HG02571 (cell line): ENCODE results near the gene TNFRSF1B.

Source experiments
- ATAC-seq: cut with Tn5 transposase; IDR thresholded peaks from one replicate; pipeline ENCODE4 v1.9.1; 2021; ENCODE audit warnings: mild to moderate bottlenecking, moderate library complexity; ENCODE audit not compliant: unreplicated experiment

The TNFRSF1B gene

DNA sequence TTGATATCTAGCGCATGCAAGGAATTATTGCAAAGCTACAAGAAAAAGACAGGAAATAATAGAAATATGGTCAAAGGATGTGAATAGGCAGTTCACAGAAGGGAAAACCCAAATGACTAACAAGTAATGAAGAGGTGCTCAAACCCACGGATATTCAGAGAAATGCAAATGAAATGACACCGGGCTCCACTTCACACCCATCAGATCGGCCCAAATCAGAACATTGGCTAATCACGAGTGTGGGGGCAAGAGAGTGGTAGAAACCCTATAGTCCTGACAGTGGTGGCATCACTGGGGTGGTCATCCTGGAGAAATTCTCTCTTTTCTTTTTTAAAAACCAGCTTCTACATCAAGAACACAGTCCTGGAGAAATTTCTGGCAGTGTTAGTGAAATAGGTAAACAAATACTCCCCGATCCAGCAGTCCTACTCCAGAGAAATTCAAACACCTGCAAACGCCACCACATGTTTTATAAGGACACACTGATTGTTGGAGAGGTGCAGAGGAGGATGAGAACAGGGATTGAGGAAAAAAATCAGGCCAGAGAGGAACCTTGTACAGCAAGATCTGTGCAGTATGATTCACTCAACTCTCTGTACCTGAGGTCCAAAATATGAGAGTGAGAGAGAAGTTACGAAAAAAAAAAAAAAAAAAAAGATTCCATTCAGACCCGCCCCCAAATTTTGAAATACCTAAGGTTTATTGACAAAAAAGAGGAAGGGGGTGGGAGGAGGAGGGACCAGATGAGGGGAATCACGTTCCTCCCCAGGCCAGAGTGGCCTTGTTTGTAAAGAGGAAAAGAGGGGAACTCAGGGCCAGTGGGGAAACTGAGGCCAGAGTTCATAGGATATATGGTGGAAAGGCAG, 9.2 kb upstream of the TNFRSF1B start:
- no peak for ATAC-seq

DNA sequence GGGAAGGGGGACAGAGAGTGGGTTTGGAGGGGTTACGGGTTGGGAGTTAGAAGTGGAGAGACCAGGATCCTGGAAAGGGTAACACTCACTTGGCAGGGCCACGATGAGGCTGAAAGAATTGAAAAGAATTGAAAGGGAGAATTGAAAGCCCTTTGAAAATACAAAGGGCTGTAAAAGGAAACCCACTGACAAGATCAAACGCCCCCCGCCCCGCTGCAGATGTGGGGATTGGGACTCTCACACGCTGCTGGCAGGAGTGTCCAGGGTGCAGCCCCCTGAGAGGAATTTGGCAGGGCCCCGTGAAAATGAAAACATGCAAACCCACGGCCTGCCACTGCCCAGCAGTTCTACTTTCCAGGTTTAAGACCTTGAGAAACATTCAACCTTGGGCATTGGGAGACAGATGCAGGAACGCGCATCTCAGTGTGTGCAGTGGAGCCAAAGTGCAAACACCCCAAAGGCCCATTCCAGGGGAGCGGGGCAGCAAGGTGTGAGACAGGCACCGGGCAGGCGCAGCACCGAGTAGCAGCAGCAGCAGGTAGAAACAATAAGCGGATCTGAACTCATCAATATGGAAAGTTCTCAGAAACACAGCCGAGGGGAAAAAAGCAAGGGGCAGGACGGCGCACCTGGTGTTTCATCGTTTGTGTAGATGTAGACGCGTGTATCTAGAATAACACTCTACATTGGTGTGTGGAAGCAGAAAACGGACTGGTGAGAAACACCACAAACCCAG, 8.3 kb upstream of the TNFRSF1B start:
- no peak for ATAC-seq

DNA sequence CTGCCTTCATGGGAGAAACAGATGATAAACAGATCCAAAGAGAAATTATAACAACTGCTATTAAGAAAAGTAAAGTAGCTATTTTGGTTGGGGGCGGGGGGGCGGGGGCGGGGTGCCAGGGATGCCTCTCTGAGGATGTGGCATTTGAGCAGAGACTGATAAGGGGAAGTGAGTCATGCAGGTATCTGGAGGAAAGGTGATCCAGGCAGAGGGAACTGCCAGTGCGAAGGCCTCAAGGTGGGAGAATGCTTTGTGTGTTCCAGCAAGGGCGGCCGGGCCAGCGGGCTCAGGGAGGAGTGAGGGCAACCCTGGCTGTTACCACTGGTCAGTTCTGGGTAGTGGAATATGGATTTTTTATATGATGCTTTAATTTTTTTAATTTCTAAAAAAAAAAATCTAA, 7.0 kb upstream of the TNFRSF1B start:
- no peak for ATAC-seq

DNA sequence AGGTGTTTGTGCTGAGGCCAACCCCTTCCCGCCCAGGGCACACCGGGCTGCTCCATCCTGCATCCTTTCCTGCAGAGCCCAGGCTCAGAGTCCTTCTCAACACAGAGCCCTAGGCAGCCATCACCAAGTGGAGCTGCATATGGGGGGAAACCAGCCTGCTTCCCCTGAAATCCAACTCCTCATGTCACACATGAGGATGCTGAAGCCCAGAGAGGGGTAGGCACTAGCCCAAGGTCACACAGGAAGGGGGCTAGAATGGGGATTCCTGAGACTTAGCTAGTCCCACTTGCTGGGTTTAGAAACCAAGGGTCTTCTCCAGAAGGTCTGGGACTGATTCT, 5.5 kb upstream of the TNFRSF1B start:
- no peak for ATAC-seq

DNA sequence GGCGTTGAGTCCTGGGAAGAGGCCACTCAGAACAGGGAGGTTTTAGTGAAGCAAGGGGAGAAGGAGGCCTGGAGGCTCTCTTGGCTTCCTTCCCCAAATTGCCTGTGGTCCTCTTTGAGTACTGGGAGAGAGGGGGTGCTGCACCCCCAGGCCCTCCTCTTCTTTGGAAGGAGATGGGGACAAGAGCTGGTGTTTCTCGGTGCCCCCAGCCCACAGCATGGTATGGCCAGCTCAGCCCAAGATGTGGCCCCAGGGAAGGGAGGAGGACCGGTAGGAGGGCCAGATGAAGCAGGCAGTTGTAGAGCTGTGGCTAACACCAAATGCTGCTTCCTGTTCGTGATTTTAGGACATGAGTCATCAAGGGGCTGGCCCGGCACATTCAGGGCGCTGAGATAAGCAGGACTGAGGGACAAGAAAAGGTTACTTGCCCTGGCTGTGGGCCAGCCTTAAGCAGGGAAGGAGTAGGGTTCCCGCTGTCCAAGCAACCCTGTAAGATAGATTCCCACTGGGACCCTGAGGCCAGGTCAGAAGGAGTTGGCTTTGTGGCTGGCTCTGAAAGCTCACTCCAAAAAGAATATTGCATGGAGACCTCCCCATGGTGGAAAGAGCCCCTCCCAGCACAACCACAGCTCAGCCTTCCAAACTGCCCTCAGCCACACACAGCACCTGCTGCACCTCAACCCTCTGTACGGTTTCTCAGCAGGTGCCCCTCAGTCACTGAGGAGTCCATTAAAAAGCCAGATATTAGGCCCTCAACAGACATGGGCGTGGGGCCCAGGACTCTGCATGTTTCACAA, 4.9 kb upstream of the TNFRSF1B start:
- ATAC-seq = peak; percentile 71

DNA sequence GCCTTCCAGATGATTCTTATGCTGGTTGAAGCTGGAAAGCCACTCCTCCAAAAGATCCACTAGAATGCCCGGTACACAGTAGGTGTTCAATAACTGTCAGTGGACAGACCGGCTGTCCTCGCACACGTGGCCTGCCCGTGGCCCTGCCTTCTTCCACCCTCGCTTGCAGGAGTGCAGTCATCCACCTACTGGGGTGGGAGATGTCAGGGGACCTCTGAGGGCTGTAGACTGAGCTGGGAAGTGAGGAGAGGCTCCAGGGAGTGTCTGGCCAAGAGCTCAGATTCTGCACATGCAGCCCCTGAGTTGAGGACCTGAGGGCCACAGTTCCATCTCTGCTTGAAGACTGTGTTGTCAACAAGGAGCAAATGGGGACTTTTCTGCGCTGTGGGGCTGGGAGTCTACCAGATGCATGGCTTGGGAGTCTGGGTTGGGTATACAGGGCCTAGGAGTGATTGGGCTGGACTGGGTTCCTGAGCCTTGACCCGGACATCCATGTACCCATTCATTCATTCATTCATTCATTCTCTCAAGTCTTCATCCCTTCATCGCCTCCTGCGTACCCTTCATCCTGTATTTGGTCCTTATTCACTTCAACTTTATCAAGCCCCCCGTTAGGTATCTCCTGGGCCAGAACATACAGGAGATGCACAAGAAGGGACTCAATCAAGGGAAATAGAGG, 4.2 kb upstream of the TNFRSF1B start:
- no peak for ATAC-seq

DNA sequence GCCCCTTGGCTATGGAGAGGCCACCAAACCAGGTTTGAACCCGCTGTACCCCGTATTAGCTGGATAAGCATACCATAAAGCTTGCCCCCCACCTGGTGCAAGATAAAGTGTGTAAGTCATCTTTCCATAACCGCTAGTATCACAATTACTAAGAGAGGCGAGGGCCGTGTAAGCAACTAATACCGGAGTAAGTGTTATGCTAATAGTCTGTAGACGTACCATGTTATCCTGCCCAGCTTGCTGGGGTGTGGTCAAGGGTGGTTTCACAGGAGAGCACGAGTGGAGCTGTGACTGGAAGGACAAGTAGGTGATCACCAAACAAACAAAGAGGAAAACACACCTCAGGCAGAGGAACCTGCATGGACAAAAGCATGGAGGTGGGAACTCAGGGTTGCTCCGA, 3.6 kb upstream of the TNFRSF1B start:
- ATAC-seq = no peak

DNA sequence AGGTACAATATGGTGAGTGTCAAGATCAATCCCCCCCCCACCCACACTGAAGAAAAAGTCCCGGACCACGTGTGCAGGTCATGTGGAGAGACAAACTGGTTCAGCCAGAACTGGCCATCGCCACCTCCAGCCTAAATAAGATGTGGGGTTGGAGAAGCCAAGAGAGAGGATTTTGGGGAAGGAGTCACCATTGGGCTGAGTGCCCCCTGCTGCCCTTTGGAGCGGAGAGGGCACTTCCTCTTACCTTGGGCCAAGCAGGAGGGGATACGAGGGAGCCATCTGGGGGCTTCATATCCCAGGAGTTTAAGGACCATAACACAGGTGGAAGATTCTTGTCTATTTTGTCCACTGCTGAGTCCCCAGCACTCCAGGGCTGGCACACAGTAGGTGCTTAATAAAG, 2.6 kb upstream of the TNFRSF1B start:
- no peak for ATAC-seq

DNA sequence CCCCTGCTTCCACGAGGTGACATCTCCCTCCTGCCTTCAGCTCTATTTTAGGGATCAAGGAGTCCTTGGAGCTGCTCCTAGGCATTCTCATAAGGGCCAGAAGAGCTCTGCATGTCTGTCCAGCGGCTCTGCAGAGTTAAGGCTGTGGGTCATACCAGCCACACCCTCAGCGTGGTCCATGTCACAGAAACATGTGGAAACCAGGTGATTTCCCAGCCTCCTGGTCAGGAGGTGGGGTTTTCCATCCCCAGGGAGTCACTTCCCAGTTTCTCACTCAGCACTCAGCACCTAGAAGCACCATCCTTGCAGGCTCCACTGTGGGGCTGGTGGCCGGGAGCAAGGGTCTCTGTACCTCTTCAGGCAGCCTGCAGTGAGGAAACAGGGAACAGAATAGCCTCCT, 1.4 kb upstream of the TNFRSF1B start:
- ATAC-seq = no peak

DNA sequence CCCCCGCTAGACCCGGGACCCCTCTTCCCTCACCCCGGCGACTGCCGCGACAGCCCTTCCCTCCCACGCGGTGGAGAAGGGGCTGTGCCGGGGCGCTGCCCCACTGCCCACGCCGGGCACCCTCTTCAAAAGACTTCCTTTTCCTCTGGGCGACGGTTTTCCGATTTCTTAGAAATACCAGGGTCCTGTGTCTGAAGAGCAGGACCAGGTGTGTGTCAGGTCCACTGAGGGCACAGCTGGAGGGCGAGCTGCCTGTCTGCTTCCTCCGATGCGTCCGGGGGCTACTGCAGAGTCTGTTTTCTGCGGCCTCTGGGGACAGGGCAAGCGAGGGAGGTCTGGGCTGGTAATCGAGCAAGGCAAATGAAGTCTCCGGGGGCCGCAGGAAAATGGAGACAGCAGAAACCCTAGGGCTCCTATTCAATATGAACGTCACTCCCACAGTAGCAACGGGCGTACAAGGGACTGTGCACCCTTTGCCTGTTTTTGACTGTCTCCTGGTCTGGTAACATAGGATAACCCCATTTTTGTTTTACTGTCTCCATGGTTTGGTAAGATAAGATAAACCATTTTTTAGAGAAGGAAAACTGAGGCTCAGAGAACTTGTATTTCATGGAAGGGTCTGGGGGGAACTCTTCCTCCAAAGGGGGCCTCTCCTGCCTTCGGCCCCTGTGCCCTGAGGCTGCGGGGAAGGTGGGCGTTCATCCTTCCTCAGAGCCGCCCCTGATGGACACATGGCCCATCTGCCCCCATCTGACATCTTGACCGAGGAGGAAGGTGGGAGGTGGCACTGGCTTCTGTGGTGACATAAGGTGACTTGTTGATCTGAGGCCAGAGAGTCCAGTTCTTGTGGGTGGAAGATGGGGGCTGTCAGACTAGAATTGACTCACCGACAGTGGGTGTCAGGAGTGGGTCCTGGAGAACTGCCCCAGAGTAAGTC, 970 bp downstream of the TNFRSF1B start:
- no peak for ATAC-seq

DNA sequence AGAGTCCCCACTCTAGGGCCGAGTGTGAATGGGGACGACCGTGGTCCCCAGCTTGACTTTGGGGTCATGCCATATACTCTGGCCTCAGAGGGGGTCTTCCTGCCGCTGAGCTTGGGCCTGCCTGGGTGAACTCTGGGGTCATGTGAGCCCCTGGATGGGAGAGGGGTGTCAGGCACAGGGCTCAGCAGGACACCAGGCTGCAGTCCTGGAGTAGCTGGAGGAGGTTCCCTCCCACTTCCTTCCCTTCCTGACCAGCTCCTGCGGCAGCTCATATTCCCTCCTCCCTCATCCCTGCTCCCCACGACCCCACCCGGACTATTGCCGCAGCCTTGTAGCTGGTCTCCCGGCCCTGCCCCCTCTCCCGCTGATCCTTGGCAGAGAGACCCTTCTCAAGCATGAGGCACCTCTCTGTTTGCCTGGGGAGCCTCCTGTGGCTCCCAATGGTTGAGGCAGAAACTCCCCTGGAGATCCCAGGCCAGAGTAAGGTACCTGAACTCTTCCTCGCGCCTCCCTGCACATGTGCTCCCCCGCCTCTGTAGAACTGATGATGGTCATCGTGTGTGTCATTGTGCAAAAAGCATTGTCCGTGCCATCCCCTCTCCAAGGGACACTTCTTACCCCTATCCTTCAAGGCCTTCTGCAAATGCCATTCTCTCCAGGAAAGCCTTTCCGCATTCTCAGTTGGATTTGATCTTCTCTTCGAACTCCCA, 1.8 kb downstream of the TNFRSF1B start:
- ATAC-seq = no peak

DNA sequence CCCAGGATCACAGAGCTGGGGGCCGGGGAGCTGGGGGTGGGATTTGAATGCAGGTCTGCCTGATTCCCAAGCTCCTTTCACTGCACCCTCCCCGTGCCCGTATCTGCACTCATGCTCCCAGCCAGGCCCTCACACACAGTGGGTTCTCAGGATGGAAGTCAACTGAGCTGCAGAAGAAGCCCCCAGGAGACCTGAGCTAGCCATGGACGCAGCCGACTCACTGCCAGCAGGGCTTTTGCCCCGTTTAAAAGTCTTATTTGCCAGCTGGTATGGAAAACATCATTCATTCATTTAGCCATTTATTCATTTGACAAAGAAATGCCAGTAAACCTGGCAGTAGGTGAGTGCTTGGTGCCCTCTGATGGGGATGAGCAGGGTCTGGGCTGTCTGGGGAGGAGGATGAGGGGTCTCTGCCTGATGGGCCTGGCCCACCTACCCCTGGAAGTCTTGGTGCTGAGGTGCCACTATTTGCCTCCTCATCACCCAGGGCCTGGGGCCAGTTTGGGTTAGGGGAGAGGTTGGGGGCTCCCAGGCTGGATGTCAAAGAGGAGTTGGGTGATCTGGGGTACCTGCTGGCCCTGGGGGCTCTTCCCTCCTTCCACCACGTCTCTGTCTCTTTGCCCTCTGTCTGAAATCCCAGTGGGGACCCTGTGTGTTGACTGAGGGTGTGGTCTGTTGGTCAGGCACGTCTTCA, 2.8 kb downstream of the TNFRSF1B start:
- ATAC-seq = no peak

DNA sequence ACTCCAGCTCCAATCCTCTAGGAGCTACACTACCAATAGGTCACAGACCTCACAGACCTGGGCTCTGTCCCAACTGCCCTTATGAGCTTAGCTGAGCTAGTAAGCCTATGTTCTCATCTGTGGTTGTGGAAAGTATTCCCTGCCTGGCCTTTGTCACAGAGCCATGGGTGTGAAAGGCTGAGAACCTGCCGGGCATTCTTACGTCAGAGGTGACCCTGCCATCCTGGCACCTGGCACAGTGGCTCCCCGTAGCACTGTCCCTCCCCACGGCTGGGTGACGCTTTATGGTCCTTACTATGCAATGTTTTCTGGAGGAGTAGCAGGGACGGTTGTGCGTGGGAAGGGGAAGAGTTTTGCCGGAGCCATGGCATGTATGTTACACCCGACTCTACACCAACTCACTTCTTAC, 3.5 kb downstream of the TNFRSF1B start:
- no peak for ATAC-seq

DNA sequence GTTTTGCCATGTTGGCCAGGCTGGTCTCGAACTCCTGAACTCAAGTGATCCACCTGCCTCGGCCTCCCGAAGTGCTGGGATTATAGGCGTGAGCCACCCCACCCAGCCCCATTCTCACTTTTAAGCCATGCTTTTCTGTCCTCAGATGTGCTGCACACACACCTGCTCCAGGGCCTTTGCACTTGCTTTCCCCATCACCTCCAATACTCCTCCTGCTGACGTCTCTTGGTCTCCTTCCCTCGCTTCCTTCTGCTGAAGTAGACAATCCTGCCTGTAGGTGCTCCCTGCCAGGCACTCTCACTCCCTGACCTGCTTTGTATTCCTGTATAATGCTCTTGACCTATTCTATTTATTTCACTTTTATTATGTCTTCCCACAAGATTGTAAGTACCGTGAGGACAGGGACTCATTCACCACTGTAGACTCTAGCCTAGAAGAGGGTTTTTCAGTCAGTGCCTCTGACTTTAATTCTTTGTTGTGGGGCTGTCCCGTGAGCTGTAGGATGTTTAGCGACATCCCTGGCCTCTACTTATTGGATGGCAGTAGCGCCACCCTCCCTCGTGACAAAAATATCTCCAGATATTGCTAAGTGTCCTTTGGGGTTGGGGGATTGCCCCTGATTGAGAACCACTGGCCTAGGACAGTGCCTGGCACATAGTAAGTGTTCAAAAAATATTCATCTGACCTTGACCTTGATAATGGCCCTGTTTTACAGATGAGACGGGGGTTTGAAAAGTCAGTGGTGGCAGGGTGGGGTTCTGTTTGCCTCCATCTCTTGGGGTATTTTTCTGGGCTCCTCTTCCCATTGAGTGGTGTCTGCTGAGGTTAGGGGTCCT, 4.6 kb downstream of the TNFRSF1B start:
- ATAC-seq = no peak

DNA sequence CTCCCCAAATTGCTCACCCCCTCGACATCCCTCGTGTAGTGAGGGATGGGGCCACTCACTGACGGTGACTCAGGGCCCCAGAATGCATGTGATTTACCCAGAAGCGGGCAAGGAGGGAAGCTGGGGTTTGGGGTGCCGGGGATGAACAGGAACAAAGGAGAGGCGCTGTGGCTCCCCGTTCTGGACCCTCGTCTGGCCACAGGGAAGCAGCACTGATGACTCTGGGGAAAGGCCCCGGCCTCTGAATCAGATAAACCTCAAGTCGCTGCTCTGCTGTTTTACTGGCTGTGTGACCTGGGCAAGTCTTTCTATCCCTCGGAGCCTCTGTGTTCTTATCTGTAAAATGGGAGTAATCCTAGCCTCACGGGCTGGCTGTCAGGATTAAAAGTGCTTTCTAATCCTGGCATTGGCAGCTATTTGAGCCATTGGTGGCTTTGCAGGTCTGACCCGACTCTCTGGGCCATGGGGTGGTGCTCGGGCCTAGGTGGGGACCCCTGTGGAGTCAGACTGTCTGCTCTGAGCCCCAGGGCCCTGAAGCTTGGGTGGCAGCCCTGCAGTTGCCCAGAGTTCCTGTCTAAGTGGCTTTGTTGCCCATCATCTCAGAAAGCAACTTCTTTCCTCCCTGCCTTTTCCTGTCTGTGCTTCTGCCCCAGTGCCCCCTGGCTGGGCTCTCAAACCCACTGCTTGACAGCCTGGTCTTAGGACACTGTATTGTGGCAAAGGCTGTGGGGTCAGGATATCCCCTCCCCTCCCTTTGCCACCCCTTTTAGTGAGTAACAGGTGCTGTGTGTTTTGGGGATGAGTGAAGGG, 5.5 kb downstream of the TNFRSF1B start:
- no peak for ATAC-seq

DNA sequence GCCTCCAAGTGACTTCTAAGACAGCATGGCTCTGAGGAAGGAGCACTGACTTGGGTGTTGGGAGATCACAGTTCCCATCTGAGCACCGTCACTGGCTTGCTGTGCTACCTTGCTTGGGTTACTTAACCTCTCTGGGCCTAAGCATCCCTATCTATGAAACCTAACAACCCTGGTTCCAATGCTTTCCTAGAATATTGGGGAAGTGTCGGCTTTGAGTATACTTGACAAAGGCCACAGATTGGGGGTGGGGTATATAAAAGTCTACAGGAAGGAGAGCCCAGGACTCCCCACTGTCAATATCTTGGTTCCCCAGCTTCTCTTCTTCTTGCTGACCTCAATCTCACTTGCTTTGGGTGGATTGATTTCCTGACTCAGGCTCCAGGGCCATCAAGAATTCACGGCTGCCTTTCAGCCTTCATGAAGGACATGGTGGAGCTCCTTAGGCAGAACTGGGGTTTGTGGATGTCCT, 6.3 kb downstream of the TNFRSF1B start:
- no peak for ATAC-seq

DNA sequence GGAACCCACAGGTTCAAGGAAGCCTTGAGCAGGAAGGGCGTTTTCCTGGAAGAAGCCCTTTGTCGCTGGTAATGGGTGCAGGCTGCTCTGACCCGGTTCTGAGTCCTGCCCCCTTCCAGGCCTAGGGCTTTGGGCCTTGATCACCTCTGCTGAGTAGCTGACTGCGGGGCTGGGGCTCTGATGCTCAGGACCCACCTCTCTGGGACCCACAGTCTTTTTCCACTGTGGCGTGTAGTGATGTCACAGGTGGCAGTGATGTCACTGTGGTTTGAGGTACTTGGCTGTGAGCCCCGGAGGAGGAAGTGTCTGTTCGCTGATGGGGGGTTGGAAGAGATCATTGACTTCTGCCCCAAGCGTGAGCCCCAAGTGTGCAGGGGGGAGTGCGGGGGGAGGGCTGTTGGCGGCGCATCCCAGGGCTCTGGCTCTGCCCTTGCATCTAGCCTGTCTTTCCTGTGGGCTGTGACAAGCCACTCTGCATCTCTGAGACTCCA, 6.9 kb downstream of the TNFRSF1B start:
- ATAC-seq = no peak
